ENCODE data around the gene TEC. TPM values are rescaled to one million over a fixed set of nuclear protein-coding genes. Genes with fewer than 3 reads are reported as not detected.

TEC gene
- total and polyA plus RNA-seq, 9 donors, result 0.43 to 4.0 (median 1.4) TPM

DNA sequence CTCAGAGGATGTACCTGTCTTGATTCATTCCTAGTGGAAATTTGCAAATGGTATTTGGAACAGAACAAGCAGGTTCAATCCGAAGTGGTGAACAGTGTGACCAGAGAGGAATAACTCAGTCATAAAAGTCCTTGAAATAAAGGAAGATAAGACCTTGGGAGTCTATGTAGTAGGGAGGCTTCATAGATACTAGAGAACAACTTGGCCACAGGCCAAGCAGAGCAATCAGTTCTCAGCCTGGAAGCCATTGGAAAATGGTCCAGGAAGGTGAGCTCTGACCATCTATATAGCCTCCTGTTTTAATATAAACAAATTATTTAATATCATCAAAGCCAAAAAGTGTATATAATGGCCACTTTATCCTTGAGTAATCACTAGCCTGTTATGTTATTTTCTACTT lies 146.9 kb downstream of the TEC start:
- H3K27me3 ChIP-seq, result no peaks in the 10 kb centered on the region
- 14 to 28% (median 14%) methylated on average over 1 of the region's 1 CpG for WGBS, 3 donors
- intact Hi-C loops (cut with DNase I), result no loop called here
- no peak overlapping the region for H3K4me3 ChIP-seq
- H3K4me1 ChIP-seq (ENCODE audit: insufficient read depth), result no peaks in the 10 kb centered on the region
- H3K36me3 ChIP-seq, result no peaks in the 10 kb centered on the region
- no peak overlapping the region for H3K27ac ChIP-seq
- DNase-seq, result no peak
- no peak for TF ChIP-seq POLR2A (IDR thresholded peaks at IDR 0.05)
- TF ChIP-seq, protein P1, sequence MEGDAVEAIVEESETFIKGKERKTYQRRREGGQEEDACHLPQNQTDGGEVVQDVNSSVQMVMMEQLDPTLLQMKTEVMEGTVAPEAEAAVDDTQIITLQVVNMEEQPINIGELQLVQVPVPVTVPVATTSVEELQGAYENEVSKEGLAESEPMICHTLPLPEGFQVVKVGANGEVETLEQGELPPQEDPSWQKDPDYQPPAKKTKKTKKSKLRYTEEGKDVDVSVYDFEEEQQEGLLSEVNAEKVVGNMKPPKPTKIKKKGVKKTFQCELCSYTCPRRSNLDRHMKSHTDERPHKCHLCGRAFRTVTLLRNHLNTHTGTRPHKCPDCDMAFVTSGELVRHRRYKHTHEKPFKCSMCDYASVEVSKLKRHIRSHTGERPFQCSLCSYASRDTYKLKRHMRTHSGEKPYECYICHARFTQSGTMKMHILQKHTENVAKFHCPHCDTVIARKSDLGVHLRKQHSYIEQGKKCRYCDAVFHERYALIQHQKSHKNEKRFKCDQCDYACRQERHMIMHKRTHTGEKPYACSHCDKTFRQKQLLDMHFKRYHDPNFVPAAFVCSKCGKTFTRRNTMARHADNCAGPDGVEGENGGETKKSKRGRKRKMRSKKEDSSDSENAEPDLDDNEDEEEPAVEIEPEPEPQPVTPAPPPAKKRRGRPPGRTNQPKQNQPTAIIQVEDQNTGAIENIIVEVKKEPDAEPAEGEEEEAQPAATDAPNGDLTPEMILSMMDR (IDR thresholded peaks at IDR 0.05), result no peak
- TF ChIP-seq EP300 (IDR thresholded peaks at IDR 0.05), result no peak
- no peaks in the 10 kb centered on the region for H3K9me3 ChIP-seq

DNA sequence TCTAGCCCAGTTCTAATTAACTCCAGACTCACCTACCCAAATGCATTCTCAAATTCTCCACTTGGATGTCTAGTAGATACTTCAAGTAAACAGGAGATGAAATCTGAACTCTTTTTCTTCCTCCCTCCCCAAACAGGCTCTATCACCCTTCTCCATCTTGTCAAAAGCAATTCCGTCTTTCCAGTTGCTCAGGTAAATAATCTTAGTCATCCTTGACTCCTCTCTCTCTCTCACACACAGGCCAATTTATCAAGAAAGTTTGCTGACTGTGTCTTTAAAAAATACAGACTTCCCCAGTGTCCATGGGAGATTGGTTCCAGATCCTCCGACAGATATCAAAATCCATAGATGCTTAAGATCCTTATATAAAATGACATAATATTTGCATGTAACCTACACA lies 148.5 kb downstream of the TEC start:
- DNase-seq, result no peak
- Histone ChIP-seq H3K27ac (no peak overlapping the region), H3K9me3 (no peaks in the 10 kb centered on the region), H3K4me1 (ENCODE audit: insufficient read depth) (no peaks in the 10 kb centered on the region), H3K27me3 (no peaks in the 10 kb centered on the region), H3K36me3 (no peaks in the 10 kb centered on the region), H3K4me3 (no peak overlapping the region)
- TF ChIP-seq POLR2A (IDR thresholded peaks at IDR 0.05) (no peak), EP300 (IDR thresholded peaks at IDR 0.05) (no peak)
- TF ChIP-seq, protein P1 (IDR thresholded peaks at IDR 0.05), result no peak
- intact Hi-C loops (cut with DNase I), result no loop called here
- 85 to 96% (median 88%) methylated on average over 2 of the region's 2 CpGs for WGBS, 3 donors

DNA sequence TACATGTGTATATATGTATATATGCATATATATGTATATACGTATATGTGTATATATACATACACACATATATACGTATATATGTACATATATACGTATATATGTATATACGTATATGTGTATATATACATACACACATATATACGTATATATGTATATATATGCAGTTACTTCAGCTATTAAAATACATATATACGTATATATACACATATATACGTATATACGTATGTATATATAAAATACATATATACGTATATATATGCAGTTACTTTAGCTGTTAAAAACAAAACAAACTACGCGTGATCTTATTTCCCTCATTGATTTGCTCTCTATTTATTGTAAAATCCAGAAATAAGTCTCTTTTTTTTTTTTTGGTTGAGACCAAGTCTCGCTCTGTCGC lies 149.5 kb downstream of the TEC start:
- Histone ChIP-seq H3K27me3 (no peaks in the 10 kb centered on the region), H3K9me3 (no peaks in the 10 kb centered on the region), H3K4me3 (no peak overlapping the region), H3K27ac (no peak overlapping the region), H3K36me3 (no peaks in the 10 kb centered on the region), H3K4me1 (ENCODE audit: insufficient read depth) (no peaks in the 10 kb centered on the region)
- 83 to 94% (median 84%) methylated on average over 13 of the region's 13 CpGs for WGBS, 3 donors
- intact Hi-C loops (cut with DNase I), result no loop called here
- DNase-seq, result no peak
- TF ChIP-seq POLR2A (IDR thresholded peaks at IDR 0.05) (no peak), EP300 (IDR thresholded peaks at IDR 0.05) (no peak)
- TF ChIP-seq, protein P1 (IDR thresholded peaks at IDR 0.05), result no peak

DNA sequence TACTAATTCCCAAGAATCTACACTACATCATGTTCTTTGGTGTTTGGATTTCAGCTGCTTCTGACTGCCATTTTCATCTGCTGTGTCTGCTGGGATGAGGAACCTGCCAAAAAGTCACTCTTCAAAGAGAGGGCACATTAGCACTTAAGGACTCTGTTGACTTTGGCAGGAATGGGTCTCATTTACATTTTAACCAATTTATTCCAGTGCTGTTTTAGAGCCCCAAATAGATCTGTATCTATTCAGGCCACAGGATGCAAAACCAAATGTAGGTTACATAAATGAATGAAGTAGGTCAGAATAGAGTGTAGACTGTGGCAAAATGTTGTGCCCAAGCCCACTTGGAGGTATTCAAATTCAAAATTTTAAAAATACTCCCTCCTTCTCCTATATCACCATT lies 150.0 kb downstream of the TEC start:
- Histone ChIP-seq H3K36me3 (no peaks in the 10 kb centered on the region), H3K27ac (no peak overlapping the region), H3K27me3 (no peaks in the 10 kb centered on the region), H3K9me3 (no peaks in the 10 kb centered on the region), H3K4me3 (no peak overlapping the region), H3K4me1 (ENCODE audit: insufficient read depth) (no peaks in the 10 kb centered on the region)
- DNase-seq, result no peak
- no peak for TF ChIP-seq POLR2A (IDR thresholded peaks at IDR 0.05)
- intact Hi-C loops (cut with DNase I), result no loop called here

DNA sequence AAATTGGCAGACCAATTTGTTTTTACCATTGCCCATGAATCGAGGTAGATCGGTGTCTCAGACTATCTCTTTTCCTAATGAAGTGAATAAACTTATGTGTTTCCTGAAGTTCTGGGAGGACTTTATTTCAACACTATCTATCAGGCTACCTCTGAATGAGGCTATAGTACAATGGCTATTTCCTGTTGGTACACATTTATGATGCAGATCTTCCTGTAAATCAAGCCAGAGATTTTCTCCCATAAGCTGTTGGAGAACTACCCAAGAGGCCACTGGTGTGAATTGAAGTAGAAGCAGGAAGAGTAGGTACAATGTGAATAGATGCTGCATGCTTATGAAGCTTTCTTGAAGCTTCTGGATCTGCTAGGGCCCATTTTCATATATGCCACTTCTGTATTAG lies 151.6 kb downstream of the TEC start:
- Histone ChIP-seq H3K27me3 (no peaks in the 10 kb centered on the region), H3K36me3 (no peaks in the 10 kb centered on the region), H3K4me1 (ENCODE audit: insufficient read depth) (no peaks in the 10 kb centered on the region), H3K27ac (no peak overlapping the region), H3K4me3 (no peak overlapping the region), H3K9me3 (no peaks in the 10 kb centered on the region)
- DNase-seq, result no peak
- 92 to 99% (median 93%) methylated on average over 2 of the region's 2 CpGs for WGBS, 3 donors
- intact Hi-C loops (cut with DNase I), result no loop called here
- TF ChIP-seq POLR2A (IDR thresholded peaks at IDR 0.05) (no peak), EP300 (IDR thresholded peaks at IDR 0.05) (no peak)
- TF ChIP-seq, protein P1 (IDR thresholded peaks at IDR 0.05), result no peak
